Nephron (organoid): ENCODE results near the gene ACADVL.

ENCODE experiments used
- H3K27ac Mint-ChIP-seq, 3 experiments: 2 replicates each; pipeline ENCODE4 v1.8.0; 2020; ENCODE audit warnings: mixed read lengths in 3 of 3, mild to moderate bottlenecking in 2 of 3, moderate library complexity in 1 of 3
- H3K27me3 Mint-ChIP-seq: 2 replicates; pipeline ENCODE4 v1.8.0; 2021; ENCODE audit warnings: low read depth, mild to moderate bottlenecking, moderate library complexity, mixed read lengths
- H3K36me3 Mint-ChIP-seq: 2 replicates; pipeline ENCODE4 v1.8.0; 2020; ENCODE audit warnings: low read depth, mixed read lengths
- H3K4me1 Mint-ChIP-seq: 2 replicates; pipeline ENCODE4 v1.8.0; 2020; ENCODE audit warnings: mixed read lengths
- H3K4me3 Mint-ChIP-seq, 3 experiments: 2 replicates each; pipeline ENCODE4 v1.8.0; 2020; ENCODE audit warnings: mild to moderate bottlenecking in 3 of 3, mixed read lengths in 3 of 3, moderate library complexity in 2 of 3
- H3K9me3 Mint-ChIP-seq: 2 replicates; pipeline ENCODE4 v1.8.0; 2020; ENCODE audit warnings: mixed read lengths
- TF ChIP-seq, protein P1 (sequence below), 3 experiments: fragments of 200-600 bp; sonication (generic); IDR thresholded peaks; one replicate each; pipeline ENCODE4 v1.5.0; 2021; ENCODE audit warnings: antibody characterized with exemption in 3 of 3; ENCODE audit not compliant: unreplicated experiment in 3 of 3

ACADVL gene

DNA sequence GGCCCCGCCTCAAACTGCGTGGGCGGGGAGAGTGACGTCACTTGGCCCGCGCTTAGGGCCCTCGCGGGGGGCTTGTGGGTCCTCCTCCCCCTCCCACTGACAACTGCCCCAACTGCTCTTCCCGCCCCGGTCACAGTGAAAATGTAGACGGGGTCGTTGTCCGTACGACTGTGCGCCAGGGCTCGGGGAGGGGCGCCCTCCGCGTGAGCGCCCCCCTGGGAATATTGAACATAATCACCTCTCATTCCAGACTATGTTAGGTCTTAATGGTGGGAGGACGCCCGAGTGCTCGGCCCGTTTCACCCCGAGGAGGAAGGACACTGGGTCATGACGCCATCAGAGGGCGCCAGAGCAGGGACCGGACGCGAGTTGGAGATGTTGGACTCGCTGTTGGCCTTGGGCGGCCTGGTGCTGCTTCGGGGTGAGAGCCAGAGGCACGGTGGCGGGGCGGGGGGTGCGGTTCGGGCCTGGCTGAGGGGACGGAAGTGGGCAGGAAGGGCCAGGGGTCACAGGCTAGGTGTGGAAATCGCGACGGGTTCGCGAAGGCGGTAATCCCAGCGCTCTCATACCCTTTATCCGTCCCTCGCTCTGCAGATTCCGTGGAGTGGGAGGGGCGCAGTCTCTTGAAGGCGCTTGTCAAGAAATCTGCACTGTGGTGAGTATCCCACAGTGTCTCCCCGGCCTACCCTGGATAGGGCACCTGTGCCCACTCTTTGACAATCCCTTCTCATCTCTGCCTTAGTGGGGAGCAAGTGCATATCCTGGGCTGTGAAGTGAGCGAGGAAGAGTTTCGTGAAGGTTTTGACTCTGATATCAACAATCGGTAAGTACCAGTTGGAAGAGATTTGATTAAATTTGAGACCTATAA lies 32.7 kb downstream of the ACADVL start, which contains the start of gene ELP5:
Gene ELP5, plus strand, starts transcription at position 40 of the 868 bp plus-strand sequence. Its CDS starts 336 bp downstream, at position 376.
- Mint-ChIP-seq H3K9me3 (no peaks in the 10 kb centered on the region), H3K27me3 (no peaks in the 10 kb centered on the region), H3K36me3 (peaks cover 36% of the 10 kb centered on the region), H3K4me1 (peaks cover 40% of the 10 kb centered on the region), H3K4me3 (peak within 1 kb of the TSS; percentile 87 to 100 (median 98)), H3K27ac (peak within 1 kb of the TSS; percentile 99)
- TF ChIP-seq, protein P1, sequence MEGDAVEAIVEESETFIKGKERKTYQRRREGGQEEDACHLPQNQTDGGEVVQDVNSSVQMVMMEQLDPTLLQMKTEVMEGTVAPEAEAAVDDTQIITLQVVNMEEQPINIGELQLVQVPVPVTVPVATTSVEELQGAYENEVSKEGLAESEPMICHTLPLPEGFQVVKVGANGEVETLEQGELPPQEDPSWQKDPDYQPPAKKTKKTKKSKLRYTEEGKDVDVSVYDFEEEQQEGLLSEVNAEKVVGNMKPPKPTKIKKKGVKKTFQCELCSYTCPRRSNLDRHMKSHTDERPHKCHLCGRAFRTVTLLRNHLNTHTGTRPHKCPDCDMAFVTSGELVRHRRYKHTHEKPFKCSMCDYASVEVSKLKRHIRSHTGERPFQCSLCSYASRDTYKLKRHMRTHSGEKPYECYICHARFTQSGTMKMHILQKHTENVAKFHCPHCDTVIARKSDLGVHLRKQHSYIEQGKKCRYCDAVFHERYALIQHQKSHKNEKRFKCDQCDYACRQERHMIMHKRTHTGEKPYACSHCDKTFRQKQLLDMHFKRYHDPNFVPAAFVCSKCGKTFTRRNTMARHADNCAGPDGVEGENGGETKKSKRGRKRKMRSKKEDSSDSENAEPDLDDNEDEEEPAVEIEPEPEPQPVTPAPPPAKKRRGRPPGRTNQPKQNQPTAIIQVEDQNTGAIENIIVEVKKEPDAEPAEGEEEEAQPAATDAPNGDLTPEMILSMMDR (IDR thresholded peaks at IDR 0.05; ENCODE audit: unreplicated experiment in 3 of 3), result peak in 1 of 3 experiments; percentile 39

DNA sequence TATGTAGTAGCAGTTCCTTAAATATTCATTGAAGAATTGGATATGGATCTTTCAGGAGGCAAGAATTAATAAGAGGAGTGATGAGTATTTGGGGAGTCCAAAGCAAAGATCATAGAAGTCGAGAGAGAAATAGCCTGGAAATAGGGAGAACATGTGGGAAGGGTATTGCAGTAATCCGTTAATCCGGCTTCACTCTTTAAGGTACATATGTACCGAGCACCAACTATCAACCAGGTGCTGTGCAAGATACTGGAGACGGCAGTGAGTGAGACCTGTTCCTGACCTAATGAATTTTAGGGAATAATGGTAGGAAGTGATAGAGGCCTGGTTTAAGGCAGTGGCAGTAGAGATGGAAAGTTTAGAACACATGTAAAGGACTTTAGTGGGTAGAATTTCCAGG lies 33.3 kb downstream of the ACADVL start:
- peak overlapping the region; percentile 99 for H3K27ac Mint-ChIP-seq
- peaks cover 40% of the 10 kb centered on the region for H3K4me1 Mint-ChIP-seq
- TF ChIP-seq, protein P1 (IDR thresholded peaks at IDR 0.05; ENCODE audit: unreplicated experiment in 3 of 3), result no peak
- peak overlapping the region; percentile 87 to 92 (median 90) for H3K4me3 Mint-ChIP-seq
- no peaks in the 10 kb centered on the region for H3K27me3 Mint-ChIP-seq
- H3K9me3 Mint-ChIP-seq, result no peaks in the 10 kb centered on the region
- H3K36me3 Mint-ChIP-seq, result peaks cover 38% of the 10 kb centered on the region

DNA sequence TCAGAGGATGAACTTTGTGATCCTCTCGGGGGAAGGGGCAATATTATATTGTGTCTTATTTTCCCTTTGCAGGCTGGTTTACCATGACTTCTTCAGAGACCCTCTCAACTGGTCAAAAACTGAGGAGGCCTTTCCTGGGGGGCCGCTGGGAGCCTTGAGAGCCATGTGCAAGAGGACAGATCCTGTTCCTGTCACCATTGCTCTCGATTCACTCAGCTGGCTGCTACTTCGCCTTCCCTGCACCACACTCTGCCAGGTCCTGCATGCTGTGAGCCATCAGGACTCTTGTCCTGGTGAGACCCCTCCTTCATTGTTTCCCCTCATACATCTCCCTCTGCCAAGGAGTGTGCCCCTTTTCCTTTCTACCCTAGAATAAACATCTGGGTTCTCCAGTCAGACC lies 34.8 kb downstream of the ACADVL start:
- Mint-ChIP-seq H3K36me3 (peaks cover 49% of the 10 kb centered on the region), H3K27ac (peak overlapping the region in 1 of 3 experiments; percentile 67), H3K9me3 (no peaks in the 10 kb centered on the region), H3K4me1 (peaks cover 28% of the 10 kb centered on the region), H3K4me3 (peak overlapping the region; percentile 69 to 82 (median 77)), H3K27me3 (peaks cover 6% of the 10 kb centered on the region)
- TF ChIP-seq, protein P1 (IDR thresholded peaks at IDR 0.05; ENCODE audit: unreplicated experiment in 3 of 3), result no peak

DNA sequence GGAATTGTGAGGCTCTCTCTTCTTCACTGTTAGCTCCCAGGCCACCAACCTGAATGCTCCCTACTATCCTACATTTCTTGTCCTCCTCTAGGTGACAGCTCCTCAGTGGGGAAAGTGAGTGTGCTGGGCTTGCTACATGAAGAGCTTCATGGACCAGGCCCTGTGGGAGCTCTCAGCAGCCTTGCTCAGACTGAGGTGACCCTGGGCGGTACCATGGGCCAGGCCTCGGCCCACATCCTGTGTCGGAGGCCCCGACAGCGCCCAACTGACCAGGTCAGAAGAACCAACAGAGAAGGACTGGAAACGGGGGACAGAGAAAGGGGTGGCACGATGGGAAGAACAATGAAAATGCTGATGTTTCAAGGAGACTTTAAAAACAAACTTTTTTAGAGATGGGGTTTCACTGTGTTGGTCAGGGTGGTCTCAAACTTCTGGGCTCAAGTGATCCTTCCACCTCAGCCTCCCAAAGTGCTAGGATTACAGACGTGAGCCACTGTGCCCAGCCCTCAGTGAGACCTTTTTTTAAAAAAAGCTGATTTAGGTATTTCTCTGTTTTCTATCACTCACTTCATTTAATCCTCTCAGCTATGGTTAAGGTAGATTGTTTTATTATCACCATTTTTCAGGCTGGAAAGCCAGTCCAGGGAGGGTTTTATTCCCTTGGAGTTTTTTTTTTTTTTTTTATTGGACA lies 37.2 kb downstream of the ACADVL start:
- Mint-ChIP-seq H3K4me1 (peaks cover 13% of the 10 kb centered on the region), H3K36me3 (peaks cover 51% of the 10 kb centered on the region), H3K4me3 (peak overlapping the region in 1 of 3 experiments; percentile 13), H3K9me3 (no peaks in the 10 kb centered on the region), H3K27ac (peak overlapping the region in 1 of 3 experiments; percentile 49), H3K27me3 (peaks cover 30% of the 10 kb centered on the region)
- TF ChIP-seq, protein P1 (IDR thresholded peaks at IDR 0.05; ENCODE audit: unreplicated experiment in 3 of 3), result no peak

DNA sequence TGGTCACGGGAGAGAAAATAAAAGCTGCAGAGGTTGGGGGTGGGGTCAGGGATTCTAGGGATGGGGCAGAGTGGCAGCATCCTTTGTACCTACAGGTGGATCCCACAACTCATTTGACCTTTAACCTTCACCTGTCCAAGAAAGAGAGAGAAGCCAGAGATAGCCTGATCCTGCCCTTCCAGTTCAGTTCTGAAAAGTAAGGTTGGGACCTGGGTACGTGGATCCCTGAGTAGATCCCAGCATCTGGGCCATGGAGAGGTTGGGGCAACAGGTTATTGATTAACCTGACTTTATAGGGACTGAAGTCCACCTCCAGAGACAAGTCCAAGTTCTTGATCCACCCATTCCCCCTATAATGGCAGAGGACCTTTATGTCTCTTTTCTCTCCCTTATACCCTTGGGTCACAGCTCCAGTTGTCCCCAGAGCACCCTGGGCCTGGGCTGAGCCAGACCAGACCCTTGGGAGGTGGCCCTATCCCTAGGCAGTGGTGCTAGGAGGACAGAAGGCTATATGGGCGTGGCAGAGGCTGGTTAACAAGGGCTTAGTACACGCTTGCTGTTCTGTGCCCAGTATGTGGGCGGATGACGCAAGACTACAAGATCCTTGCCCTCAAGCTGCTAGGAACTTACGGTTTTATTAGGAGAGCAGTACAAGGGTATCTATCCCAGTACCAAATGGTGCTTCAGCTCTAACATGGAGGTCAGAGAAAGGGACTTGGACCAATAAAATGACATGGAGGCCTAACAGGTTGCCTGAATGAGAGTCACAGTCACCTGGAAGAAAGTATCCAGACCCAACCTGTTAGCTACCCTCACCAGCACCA lies 39.2 kb downstream of the ACADVL start:
- Mint-ChIP-seq H3K36me3 (peaks cover 41% of the 10 kb centered on the region), H3K4me3 (peak overlapping the region; percentile 24 to 65 (median 44)), H3K9me3 (no peaks in the 10 kb centered on the region), H3K27me3 (peaks cover 49% of the 10 kb centered on the region), H3K27ac (peak overlapping the region in 2 of 3 experiments; percentile 43 to 79), H3K4me1 (peaks cover 8% of the 10 kb centered on the region)
- TF ChIP-seq, protein P1 (IDR thresholded peaks at IDR 0.05; ENCODE audit: unreplicated experiment in 3 of 3), result no peak
